Measurements from ENCODE around the gene RNF125.
"Not testable (repeated sequence)": the region's sequence is repeated elsewhere in the genome, so short reads cannot be mapped to it uniquely, and the experiment has no call there.

The RNF125 gene

GRCh38 chr18:32026491-32027086, 8.0 kb downstream of the RNF125 start:
- DNase-seq: no peak

- no peak for DNase-seq
Measured at GRCh38 chr18:32029558-32029957, 10.9 kb downstream of the RNF125 start.

GRCh38 chr18:32032609-32033008, 14.0 kb downstream of the RNF125 start:
- DNase-seq: no peak

- DNase-seq: no peak
Measured at GRCh38 chr18:32036506-32037180, 18.0 kb downstream of the RNF125 start.

GRCh38 chr18:32037616-32038015, 19.0 kb downstream of the RNF125 start:
- no peak for DNase-seq

- no peak for DNase-seq
Measured at GRCh38 chr18:32040936-32041335, 22.3 kb downstream of the RNF125 start.

- no peak for DNase-seq
Measured at GRCh38 chr18:32042337-32042736, 23.7 kb downstream of the RNF125 start.

- DNase-seq: no peak
Measured at GRCh38 chr18:32048507-32049091, 30.0 kb downstream of the RNF125 start.

- DNase-seq: no peak
Measured at GRCh38 chr18:32049393-32050171, 31.0 kb downstream of the RNF125 start.

GRCh38 chr18:32056613-32057358, 38.2 kb downstream of the RNF125 start:
- peak; percentile 74 for DNase-seq

- DNase-seq: no peak
Measured at GRCh38 chr18:32057624-32058165, 39.1 kb downstream of the RNF125 start.

GRCh38 chr18:32060026-32060425, 41.4 kb downstream of the RNF125 start:
- DNase-seq: no peak

- no peak for DNase-seq
Measured at GRCh38 chr18:32067375-32068167, 48.9 kb downstream of the RNF125 start.

- peak; percentile 19 for DNase-seq
Measured at GRCh38 chr18:32072321-32072720, 53.7 kb downstream of the RNF125 start.

- no peak for DNase-seq
Measured at GRCh38 chr18:32074206-32074605, 55.6 kb downstream of the RNF125 start.

GRCh38 chr18:32078845-32079244, 60.2 kb downstream of the RNF125 start:
- DNase-seq: no peak

- no peak for DNase-seq
Measured at GRCh38 chr18:32081881-32082280, 63.3 kb downstream of the RNF125 start.

- no peak for DNase-seq
Measured at GRCh38 chr18:32083781-32084180, 65.2 kb downstream of the RNF125 start.

- DNase-seq: no peak
Measured at GRCh38 chr18:32086881-32087280, 68.3 kb downstream of the RNF125 start.

- not testable (repeated sequence) for DNase-seq
Measured at GRCh38 chr18:32090831-32091230, 72.2 kb downstream of the RNF125 start.

- DNase-seq: no peak
Measured at GRCh38 chr18:32091325-32091723, 72.7 kb downstream of the RNF125 start.

All from NCI-H2171 treated with DMSO at 0.1 percent for 48 hours (cell line).